ENCODE measurements around the gene SEMA3B.
A peak's percentile ranks its signal among the peaks of the same experiment; 100 is the strongest.

The SEMA3B gene

GRCh38 chr3:50245251-50245745 is 23.6 kb upstream of the SEMA3B start:
- H3K4me3 ChIP-seq (ENCODE audit: low read depth, low read length), result peak overlapping the region; percentile 33
- TF ChIP-seq CTCF (IDR thresholded peaks at IDR 0.05; ENCODE audit: low read depth, low read length), result no peak

GRCh38 chr3:50245831-50246516 is 23.0 kb upstream of the SEMA3B start:
- H3K4me3 ChIP-seq (ENCODE audit: low read depth, low read length), result peak overlapping the region; percentile 33

GRCh38 chr3:50246517-50246954 is 22.4 kb upstream of the SEMA3B start:
- no peak for TF ChIP-seq CTCF (IDR thresholded peaks at IDR 0.05; ENCODE audit: low read depth, low read length)
- H3K4me3 ChIP-seq (ENCODE audit: low read depth, low read length), result peak overlapping the region; percentile 20; the same call in 1 of the 2 replicates

More at GRCh38 chr3:50245831-50246516, 23.0 kb upstream of the SEMA3B start:
- TF ChIP-seq CTCF (IDR thresholded peaks at IDR 0.05; ENCODE audit: low read depth, low read length), result peak; percentile 96

- no peak for TF ChIP-seq CTCF (IDR thresholded peaks at IDR 0.05; ENCODE audit: low read depth, low read length)
- no peak overlapping the region for H3K4me3 ChIP-seq (ENCODE audit: low read depth, low read length)
Observed at GRCh38 chr3:50248387-50248786, 20.6 kb upstream of the SEMA3B start.

- H3K4me3 ChIP-seq (ENCODE audit: low read depth, low read length), result no peak overlapping the region
- no peak for TF ChIP-seq CTCF (IDR thresholded peaks at IDR 0.05; ENCODE audit: low read depth, low read length)
Observed at GRCh38 chr3:50249457-50249856, 19.5 kb upstream of the SEMA3B start.

- TF ChIP-seq CTCF (IDR thresholded peaks at IDR 0.05; ENCODE audit: low read depth, low read length), result no peak
- H3K4me3 ChIP-seq (ENCODE audit: low read depth, low read length), result no peak overlapping the region
Observed at GRCh38 chr3:50250514-50250913, 18.4 kb upstream of the SEMA3B start.

GRCh38 chr3:50251220-50251619 is 17.7 kb upstream of the SEMA3B start:
- no peak overlapping the region for H3K4me3 ChIP-seq (ENCODE audit: low read depth, low read length)
- no peak for TF ChIP-seq CTCF (IDR thresholded peaks at IDR 0.05; ENCODE audit: low read depth, low read length)

Measured in WI38 (cell line).